ENCODE measurements around the gene RARS2.
"Not testable (repeated sequence)": the region's sequence is repeated elsewhere in the genome, so short reads cannot be mapped to it uniquely, and the experiment has no call there.

The RARS2 gene

DNA sequence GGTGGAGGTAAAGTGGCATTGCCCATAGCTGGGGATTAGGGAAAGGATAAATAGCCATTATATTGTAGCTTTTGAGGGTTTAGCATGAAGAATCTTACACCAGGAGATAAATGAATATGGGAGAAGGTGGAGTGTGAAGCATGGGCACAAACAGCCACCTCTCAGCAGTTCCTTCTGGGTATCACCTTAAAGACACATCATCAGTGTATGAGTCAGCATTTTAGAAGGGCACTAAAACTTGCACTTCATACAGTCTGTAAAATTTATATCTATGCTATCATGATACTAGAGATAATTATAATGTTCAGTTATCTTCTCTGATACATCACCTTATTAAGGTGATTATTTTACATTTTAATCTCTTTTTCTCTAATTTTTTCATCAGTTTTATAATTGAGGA lies 91.7 kb downstream of the RARS2 start:
- DNase-seq = no peak

- DNase-seq = no peak
These were observed 94.9 kb downstream of the RARS2 start for GRCh38 chr6:87494761-87495422.

GRCh38 chr6:87489326-87489725 lies 100.5 kb downstream of the RARS2 start:
- DNase-seq = not testable (repeated sequence)

- DNase-seq = no peak
These were observed 102.2 kb downstream of the RARS2 start for GRCh38 chr6:87487555-87487954.

DNA sequence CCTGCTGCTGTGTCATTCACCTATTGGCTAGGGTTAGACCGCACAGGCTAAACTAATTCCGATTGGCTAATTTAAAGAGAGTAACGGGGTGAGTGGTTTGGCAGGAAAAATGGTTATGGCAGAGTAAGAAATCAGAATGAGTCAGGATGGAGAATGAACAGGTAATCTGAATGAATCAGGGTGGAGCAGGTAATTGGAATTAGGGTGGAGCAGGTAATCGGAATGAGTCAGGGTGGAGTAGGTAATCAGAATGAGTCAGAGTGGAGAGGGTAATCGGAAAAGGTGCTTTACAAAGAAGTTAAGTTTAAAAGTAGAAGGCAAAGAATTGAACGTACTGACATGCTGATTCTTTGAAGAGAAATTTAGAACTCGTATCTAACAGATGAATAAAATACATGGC lies 105.3 kb downstream of the RARS2 start:
- DNase-seq = no peak

DNA sequence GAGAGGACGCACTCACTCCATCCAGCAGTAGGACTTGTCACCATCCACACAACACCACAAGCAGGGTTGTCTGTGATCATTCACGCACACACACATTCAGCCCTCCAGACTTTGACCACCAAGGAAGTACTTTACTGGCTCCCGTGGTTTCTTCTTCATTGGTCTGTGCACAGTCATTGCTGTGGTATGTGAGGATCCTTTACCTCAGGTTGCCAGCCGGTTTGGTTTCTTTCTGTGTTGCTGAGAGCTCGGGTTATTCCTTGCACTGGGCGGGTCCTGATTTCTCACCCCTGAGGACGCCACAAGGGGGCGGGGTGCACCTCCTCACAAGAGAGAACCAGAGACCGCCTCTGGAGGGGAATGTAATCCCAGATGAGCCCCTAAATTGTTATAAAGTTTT lies 105.9 kb downstream of the RARS2 start:
- DNase-seq = no peak

GRCh38 chr6:87482366-87482765 lies 107.4 kb downstream of the RARS2 start:
- DNase-seq = no peak

DNA sequence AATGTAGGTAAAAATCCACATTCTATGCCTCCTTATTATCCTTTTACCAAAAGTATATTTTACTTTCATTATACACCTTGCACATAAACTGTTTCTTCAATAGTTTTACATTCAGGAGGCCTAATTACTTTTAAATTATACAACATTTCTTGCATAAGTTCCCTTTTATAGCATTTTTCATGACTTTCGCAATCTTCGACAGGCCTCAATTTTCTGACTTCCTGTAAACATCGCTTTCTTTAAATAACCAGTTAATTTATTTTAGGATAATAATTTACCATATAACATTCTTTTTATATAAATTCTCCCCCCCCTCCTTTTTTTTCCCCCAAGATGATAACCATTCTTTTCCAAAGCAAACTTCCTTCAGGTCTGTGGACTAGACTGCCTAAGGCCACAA lies 107.9 kb downstream of the RARS2 start:
- DNase-seq = no peak

- DNase-seq = peak; percentile 18
These were observed 116.3 kb downstream of the RARS2 start for GRCh38 chr6:87473419-87473903.

DNA sequence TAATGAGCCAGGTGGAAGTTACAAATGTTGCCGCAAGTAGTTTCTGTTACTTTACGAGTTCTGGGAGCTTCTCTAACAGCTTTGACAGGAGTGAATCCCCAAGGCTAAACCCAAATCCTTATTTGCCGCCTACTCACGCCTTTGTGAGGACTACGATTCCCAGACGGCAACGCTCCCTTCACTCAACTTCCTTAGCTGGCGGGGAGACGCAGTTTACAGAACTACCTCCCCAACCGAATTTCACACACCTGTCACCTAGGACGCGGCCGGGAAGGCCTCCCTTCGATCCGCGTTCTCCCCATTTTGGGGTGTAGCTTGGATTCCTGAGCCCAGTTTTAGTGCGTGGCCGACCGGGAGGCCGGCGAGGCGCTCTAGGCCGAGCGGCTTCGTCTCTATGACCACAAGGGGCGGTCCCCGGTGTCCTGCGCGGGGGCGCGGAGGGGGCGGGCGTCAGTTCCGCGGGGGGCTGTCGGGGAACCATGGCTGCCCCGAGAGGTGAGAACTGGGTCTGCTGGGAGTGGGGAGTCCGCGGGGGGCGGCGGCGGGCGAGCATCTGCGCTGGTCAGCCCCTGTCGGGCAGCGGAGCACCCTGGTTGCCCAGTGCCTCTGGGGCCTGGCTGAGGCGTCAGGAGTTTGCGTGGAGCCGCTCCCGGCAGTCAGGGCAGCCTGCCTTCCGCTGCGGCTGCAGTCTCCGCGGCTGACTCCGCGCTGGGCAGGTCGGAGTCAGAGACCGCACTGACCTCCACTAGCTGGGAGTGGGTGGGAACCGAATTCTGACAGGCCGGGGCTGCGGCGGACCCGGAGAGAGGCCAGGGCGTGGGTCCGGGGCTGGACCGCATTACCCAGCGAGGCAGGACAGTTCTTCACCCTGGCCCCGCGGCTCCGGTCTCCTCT lies 117.0 kb downstream of the RARS2 start, which contains the start of gene SLC35A1:
TSS of gene SLC35A1 (plus strand) at position 450 of the 894 bp plus-strand sequence. CDS start at position 480, 30 bp downstream.
- peak; percentile 91 for DNase-seq

- no peak for DNase-seq
These were observed 124.7 kb downstream of the RARS2 start for GRCh38 chr6:87465051-87465450.

All from femur (tissue), 1 donor.